ENCODE results near the gene DCC.

Gene DCC

DNA sequence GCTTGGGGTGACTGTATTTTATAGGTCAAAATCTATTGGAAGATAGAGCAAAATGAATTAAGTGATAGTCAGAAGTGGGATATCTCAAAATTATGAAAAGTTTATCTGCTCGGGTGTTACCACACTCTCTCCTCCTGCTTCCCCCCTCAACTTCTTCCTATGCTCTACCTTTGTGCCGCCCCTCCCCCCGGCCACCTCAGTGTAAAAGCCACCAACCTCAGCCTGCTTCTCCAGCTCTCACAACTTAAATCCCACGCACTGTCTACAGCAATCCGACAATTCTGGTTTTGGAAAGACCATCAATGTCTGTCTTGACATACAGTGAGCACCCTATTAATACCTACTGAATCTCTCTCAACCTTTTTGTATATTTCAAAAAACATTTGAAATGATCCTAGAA is 164.6 kb downstream of the DCC start:
- Histone ChIP-seq H3K79me2 (ENCODE audit: insufficient read depth, low read depth) (no peaks in the 10 kb centered on the region), H3K4me1 (ENCODE audit: low read depth, poor library complexity, severe bottlenecking) (no peaks in the 10 kb centered on the region), H4K20me1 (ENCODE audit: insufficient read depth) (no peaks in the 10 kb centered on the region), H3K27me3 (ENCODE audit: insufficient read depth, low read depth) (no peaks in the 10 kb centered on the region), H2AFZ (ENCODE audit: low read depth) (no peak overlapping the region), H3K9ac (no peak overlapping the region), H3K4me3 (IDR thresholded peaks at IDR 0.05; ENCODE audit: insufficient read depth, low read depth, low read length) (no peak overlapping the region), H3K4me2 (no peak overlapping the region), H3K36me3 (ENCODE audit: insufficient read depth) (no peaks in the 10 kb centered on the region), H3K27ac (no peak overlapping the region)
- TF ChIP-seq, protein P1, sequence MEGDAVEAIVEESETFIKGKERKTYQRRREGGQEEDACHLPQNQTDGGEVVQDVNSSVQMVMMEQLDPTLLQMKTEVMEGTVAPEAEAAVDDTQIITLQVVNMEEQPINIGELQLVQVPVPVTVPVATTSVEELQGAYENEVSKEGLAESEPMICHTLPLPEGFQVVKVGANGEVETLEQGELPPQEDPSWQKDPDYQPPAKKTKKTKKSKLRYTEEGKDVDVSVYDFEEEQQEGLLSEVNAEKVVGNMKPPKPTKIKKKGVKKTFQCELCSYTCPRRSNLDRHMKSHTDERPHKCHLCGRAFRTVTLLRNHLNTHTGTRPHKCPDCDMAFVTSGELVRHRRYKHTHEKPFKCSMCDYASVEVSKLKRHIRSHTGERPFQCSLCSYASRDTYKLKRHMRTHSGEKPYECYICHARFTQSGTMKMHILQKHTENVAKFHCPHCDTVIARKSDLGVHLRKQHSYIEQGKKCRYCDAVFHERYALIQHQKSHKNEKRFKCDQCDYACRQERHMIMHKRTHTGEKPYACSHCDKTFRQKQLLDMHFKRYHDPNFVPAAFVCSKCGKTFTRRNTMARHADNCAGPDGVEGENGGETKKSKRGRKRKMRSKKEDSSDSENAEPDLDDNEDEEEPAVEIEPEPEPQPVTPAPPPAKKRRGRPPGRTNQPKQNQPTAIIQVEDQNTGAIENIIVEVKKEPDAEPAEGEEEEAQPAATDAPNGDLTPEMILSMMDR (conservative IDR thresholded peaks at IDR 0.05; ENCODE audit: low read depth, low read length) = no peak

DNA sequence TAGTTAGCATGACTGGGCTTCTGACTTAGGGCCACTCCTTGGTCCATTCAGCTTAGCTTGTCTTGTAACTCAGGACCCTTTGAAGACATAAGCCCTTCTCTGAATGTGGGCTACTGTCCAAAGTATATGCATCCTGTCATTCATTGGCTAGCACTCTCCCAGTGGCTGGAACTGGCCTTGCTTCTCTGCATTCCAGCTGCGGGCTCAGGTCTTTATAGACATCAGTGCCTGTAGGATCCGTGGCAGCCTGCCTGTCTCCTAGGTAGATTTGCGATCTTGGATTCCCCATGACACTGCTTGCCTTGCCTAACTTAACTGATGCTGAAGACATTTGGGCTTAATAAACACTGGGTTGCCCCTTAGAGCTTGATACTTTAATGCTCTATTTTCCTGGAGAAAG is 170.1 kb downstream of the DCC start:
- no peaks in the 10 kb centered on the region for H3K4me1 ChIP-seq (ENCODE audit: low read depth, poor library complexity, severe bottlenecking)
- no peaks in the 10 kb centered on the region for H3K27me3 ChIP-seq (ENCODE audit: insufficient read depth, low read depth)
- no peak overlapping the region for H3K27ac ChIP-seq
- H3K4me3 ChIP-seq (IDR thresholded peaks at IDR 0.05; ENCODE audit: insufficient read depth, low read depth, low read length) = no peak overlapping the region
- H3K4me2 ChIP-seq = no peak overlapping the region
- H4K20me1 ChIP-seq (ENCODE audit: insufficient read depth) = no peaks in the 10 kb centered on the region
- no peak overlapping the region for H3K9ac ChIP-seq
- TF ChIP-seq, protein P1 (conservative IDR thresholded peaks at IDR 0.05; ENCODE audit: low read depth, low read length) = no peak
- no peak overlapping the region for H2AFZ ChIP-seq (ENCODE audit: low read depth)
- no peaks in the 10 kb centered on the region for H3K79me2 ChIP-seq (ENCODE audit: insufficient read depth, low read depth)
- H3K36me3 ChIP-seq (ENCODE audit: insufficient read depth) = no peaks in the 10 kb centered on the region

DNA sequence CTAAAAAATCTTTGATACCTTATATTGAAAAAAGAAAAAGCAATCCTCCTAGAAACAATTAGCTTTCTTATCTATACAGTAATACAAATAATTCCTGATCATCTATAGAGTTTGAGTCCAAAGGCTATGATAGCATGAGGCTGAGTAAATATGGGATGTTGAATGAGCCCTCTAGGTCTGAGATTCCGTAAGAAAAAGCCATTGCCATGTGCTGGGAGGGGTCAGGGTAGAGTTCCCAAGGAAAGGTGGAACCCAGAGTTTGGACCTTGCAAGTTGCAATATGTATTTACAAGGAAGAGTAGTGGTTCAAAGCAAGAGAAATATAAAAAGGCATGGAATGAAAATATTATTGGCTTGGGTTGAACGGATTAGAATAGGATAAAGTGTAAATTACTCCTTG is 178.1 kb downstream of the DCC start:
- Histone ChIP-seq H3K36me3 (ENCODE audit: insufficient read depth) (no peaks in the 10 kb centered on the region), H3K27ac (no peak overlapping the region), H4K20me1 (ENCODE audit: insufficient read depth) (no peaks in the 10 kb centered on the region), H2AFZ (ENCODE audit: low read depth) (no peak overlapping the region), H3K4me3 (IDR thresholded peaks at IDR 0.05; ENCODE audit: insufficient read depth, low read depth, low read length) (no peak overlapping the region), H3K9ac (no peak overlapping the region), H3K27me3 (ENCODE audit: insufficient read depth, low read depth) (no peaks in the 10 kb centered on the region), H3K4me2 (no peak overlapping the region), H3K4me1 (ENCODE audit: low read depth, poor library complexity, severe bottlenecking) (no peaks in the 10 kb centered on the region), H3K79me2 (ENCODE audit: insufficient read depth, low read depth) (no peaks in the 10 kb centered on the region; the same call in 1 of the 2 replicates)
- TF ChIP-seq, protein P1 (conservative IDR thresholded peaks at IDR 0.05; ENCODE audit: low read depth, low read length) = no peak

DNA sequence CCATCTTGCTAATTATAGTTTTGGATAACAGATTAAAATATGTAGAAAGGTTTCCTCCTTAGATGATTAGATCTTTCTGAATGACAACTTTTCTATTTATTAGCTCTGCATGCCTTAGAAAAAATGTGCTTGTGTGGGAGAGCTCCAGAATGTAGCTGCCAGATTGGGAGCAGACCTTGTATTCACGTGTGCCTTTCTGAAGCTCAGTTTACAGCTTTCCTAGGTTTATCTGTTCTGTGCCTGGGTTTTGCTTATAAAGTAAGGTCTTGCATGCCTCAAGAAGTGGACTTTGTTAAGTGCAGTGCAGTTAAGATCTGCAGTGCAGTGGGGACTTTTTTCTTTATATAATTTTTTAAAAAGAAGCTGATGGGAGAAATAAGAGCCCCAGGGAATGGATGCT is 179.0 kb downstream of the DCC start:
- no peaks in the 10 kb centered on the region for H4K20me1 ChIP-seq (ENCODE audit: insufficient read depth)
- no peak overlapping the region for H3K4me3 ChIP-seq (IDR thresholded peaks at IDR 0.05; ENCODE audit: insufficient read depth, low read depth, low read length)
- TF ChIP-seq, protein P1 (conservative IDR thresholded peaks at IDR 0.05; ENCODE audit: low read depth, low read length) = no peak
- H2AFZ ChIP-seq (ENCODE audit: low read depth) = no peak overlapping the region
- no peaks in the 10 kb centered on the region for H3K4me1 ChIP-seq (ENCODE audit: low read depth, poor library complexity, severe bottlenecking)
- H3K79me2 ChIP-seq (ENCODE audit: insufficient read depth, low read depth) = no peaks in the 10 kb centered on the region; the same call in 1 of the 2 replicates
- no peaks in the 10 kb centered on the region for H3K36me3 ChIP-seq (ENCODE audit: insufficient read depth)
- H3K4me2 ChIP-seq = no peak overlapping the region
- no peak overlapping the region for H3K27ac ChIP-seq
- no peaks in the 10 kb centered on the region for H3K27me3 ChIP-seq (ENCODE audit: insufficient read depth, low read depth)
- H3K9ac ChIP-seq = no peak overlapping the region

All from KMS-11 (cell line).